DMS 273 (cell line): ENCODE data around the gene ABCC1.
"Not testable (repeated sequence)": the region's sequence is repeated elsewhere in the genome, so short reads cannot be mapped to it uniquely, and the experiment has no call there.

Experiments
- DNase-seq: peaks from one replicate; lab custom pipeline; 2025; ENCODE audit not compliant: unreplicated experiment; lab: John Stamatoyannopoulos, UW

The ABCC1 gene

GRCh38 chr16:15949210-15950160 is at the start of gene ABCC1:
Gene ABCC1, plus strand, starts transcription at chr16:15949616. Its CDS starts 136 bp downstream, at chr16:15949752.
- peak; percentile 81 for DNase-seq

- no peak for DNase-seq
These were observed 49.1 kb upstream of the ABCC1 start for GRCh38 chr16:15900357-15900756.

GRCh38 chr16:15900901-15901500 is 48.4 kb upstream of the ABCC1 start:
- DNase-seq, result no peak

GRCh38 chr16:15903960-15904359 is 45.5 kb upstream of the ABCC1 start:
- no peak for DNase-seq

GRCh38 chr16:15906439-15906838 is 43.0 kb upstream of the ABCC1 start:
- no peak for DNase-seq

- DNase-seq, result peak; percentile 94
These were observed 41.4 kb upstream of the ABCC1 start for GRCh38 chr16:15907863-15908478.

GRCh38 chr16:15911198-15911597 is 38.2 kb upstream of the ABCC1 start:
- no peak for DNase-seq

- DNase-seq, result peak; percentile 12
These were observed 36.2 kb upstream of the ABCC1 start for GRCh38 chr16:15913046-15913698.

- DNase-seq, result no peak
These were observed 33.8 kb upstream of the ABCC1 start for GRCh38 chr16:15915555-15916081.

GRCh38 chr16:15916323-15916722 is 33.1 kb upstream of the ABCC1 start:
- no peak for DNase-seq

- not testable (repeated sequence) for DNase-seq
These were observed 31.1 kb upstream of the ABCC1 start for GRCh38 chr16:15918314-15918713.

GRCh38 chr16:15919331-15919730 is 30.1 kb upstream of the ABCC1 start:
- no peak for DNase-seq

GRCh38 chr16:15924996-15925395 is 24.4 kb upstream of the ABCC1 start:
- no peak for DNase-seq

GRCh38 chr16:15925631-15926030 is 23.8 kb upstream of the ABCC1 start:
- no peak for DNase-seq

- no peak for DNase-seq
These were observed 20.9 kb upstream of the ABCC1 start for GRCh38 chr16:15928261-15929104.

- no peak for DNase-seq
These were observed 16.5 kb upstream of the ABCC1 start for GRCh38 chr16:15932939-15933338.

GRCh38 chr16:15933781-15934180 is 15.6 kb upstream of the ABCC1 start:
- no peak for DNase-seq

GRCh38 chr16:15934991-15935390 is 14.4 kb upstream of the ABCC1 start:
- DNase-seq, result no peak

GRCh38 chr16:15936809-15937208 is 12.6 kb upstream of the ABCC1 start:
- DNase-seq, result not testable (repeated sequence)
